Neural progenitor cell (in vitro differentiated cells): ENCODE results near the gene CUEDC1.

Experiments
- EZH2 ChIP-seq: fragments of 200-600 bp; sonication (generic); IDR thresholded peaks from 2 replicates; pipeline ENCODE4 v1.6.1; 2017; ENCODE audit warnings: antibody characterized with exemption, mild to moderate bottlenecking, moderate library complexity
- EZH2phosphoT487 ChIP-seq: fragments of 200-600 bp; sonication (generic); IDR thresholded peaks from 2 replicates; pipeline ENCODE4 v1.6.1; 2017; ENCODE audit warnings: antibody characterized with exemption
- TF ChIP-seq, protein P1 (sequence below): fragments of 200-600 bp; sonication (generic); IDR thresholded peaks from 2 replicates; pipeline ENCODE4 v1.5.1; 2017; ENCODE audit warnings: antibody characterized with exemption, mild to moderate bottlenecking

DNA sequence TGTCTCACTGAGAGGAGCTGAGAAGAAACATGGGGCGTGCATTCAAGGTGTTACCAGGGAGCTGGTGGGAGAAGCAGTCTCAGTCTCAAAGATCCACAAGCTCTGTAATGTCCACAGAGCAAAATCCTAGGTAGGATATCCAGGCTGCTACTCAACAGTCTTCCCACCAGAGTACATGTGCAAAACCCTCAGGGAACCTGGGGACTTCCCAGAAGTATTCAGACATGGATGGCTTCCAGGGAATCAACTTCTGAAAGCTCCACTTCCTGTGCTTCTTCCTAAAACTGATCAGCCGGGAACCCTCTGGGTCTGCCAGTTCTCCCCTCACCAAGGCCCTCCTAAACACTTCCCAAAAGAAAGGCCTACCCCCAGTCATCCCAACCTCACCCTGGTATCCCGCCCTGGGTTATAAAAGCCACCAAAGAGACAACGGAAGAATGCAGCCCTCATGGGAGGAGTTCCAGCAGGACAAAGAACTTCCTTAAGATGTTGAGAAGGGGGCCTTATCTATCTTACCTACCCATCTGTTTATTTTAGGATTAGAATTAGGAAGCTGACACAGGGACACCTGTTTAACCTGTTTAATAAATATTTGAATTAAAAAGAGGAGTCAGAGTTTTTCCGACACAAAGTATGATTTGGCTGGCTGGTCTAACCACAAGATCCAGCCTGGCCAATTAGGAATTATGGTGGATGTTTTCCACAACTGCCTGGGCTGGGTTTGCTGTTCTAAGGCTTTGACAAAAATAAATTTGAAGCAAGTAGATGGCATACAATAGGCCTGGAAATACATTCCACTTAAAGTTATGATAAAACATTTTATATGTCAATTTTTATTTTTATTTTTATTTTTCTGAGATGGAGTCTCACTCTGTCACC, 37.0 kb downstream of the CUEDC1 start:
- TF ChIP-seq, protein P1, sequence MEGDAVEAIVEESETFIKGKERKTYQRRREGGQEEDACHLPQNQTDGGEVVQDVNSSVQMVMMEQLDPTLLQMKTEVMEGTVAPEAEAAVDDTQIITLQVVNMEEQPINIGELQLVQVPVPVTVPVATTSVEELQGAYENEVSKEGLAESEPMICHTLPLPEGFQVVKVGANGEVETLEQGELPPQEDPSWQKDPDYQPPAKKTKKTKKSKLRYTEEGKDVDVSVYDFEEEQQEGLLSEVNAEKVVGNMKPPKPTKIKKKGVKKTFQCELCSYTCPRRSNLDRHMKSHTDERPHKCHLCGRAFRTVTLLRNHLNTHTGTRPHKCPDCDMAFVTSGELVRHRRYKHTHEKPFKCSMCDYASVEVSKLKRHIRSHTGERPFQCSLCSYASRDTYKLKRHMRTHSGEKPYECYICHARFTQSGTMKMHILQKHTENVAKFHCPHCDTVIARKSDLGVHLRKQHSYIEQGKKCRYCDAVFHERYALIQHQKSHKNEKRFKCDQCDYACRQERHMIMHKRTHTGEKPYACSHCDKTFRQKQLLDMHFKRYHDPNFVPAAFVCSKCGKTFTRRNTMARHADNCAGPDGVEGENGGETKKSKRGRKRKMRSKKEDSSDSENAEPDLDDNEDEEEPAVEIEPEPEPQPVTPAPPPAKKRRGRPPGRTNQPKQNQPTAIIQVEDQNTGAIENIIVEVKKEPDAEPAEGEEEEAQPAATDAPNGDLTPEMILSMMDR: no peak
- TF ChIP-seq EZH2phosphoT487 (no peak), EZH2 (no peak)
